ENCODE results near the gene HNRNPH3. TPM values are rescaled to one million over a fixed set of nuclear protein-coding genes. Genes with fewer than 3 reads are reported as not detected.
A peak's percentile ranks its signal among the peaks of the same experiment; 100 is the strongest.

The HNRNPH3 gene
- total RNA-seq, 4 donors from 2014 or later, result 23.5 to 82.1 (median 43.6) TPM

GRCh38 chr10:68333440-68334431 lies 1.9 kb downstream of the HNRNPH3 start:
- no peak for DNase-seq (ENCODE audit: low spot score in 2 of 2)
- TF ChIP-seq, protein P1, sequence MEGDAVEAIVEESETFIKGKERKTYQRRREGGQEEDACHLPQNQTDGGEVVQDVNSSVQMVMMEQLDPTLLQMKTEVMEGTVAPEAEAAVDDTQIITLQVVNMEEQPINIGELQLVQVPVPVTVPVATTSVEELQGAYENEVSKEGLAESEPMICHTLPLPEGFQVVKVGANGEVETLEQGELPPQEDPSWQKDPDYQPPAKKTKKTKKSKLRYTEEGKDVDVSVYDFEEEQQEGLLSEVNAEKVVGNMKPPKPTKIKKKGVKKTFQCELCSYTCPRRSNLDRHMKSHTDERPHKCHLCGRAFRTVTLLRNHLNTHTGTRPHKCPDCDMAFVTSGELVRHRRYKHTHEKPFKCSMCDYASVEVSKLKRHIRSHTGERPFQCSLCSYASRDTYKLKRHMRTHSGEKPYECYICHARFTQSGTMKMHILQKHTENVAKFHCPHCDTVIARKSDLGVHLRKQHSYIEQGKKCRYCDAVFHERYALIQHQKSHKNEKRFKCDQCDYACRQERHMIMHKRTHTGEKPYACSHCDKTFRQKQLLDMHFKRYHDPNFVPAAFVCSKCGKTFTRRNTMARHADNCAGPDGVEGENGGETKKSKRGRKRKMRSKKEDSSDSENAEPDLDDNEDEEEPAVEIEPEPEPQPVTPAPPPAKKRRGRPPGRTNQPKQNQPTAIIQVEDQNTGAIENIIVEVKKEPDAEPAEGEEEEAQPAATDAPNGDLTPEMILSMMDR (IDR thresholded peaks at IDR 0.05), result no peak
- no peak for TF ChIP-seq POLR2A (IDR thresholded peaks at IDR 0.05)
- 1% methylated on average over 10 of the region's 10 CpGs for WGBS, 2 donors
- peak overlapping the region; percentile 96 for H3K4me3 ChIP-seq (ENCODE audit: low read depth, poor library complexity, severe bottlenecking)
- intact Hi-C loops (cut with DNase I; ENCODE audit: low total_unique reads), result no loop called here

- 5% methylated on average over 8 of the region's 8 CpGs for WGBS, 2 donors
Measured at GRCh38 chr10:68334672-68335467, 3.0 kb downstream of the HNRNPH3 start.

GRCh38 chr10:68336754-68337351 lies 5.0 kb downstream of the HNRNPH3 start:
- WGBS, 2 donors, result 71 to 75% methylated on average over 7 of the region's 7 CpGs
- TF ChIP-seq POLR2A (IDR thresholded peaks at IDR 0.05), result no peak
- TF ChIP-seq, protein P1 (IDR thresholded peaks at IDR 0.05), result no peak
- intact Hi-C loops (cut with DNase I; ENCODE audit: low total_unique reads), result no loop called here
- DNase-seq (ENCODE audit: low spot score in 2 of 2), result no peak
- no peak overlapping the region for H3K4me3 ChIP-seq (ENCODE audit: low read depth, poor library complexity, severe bottlenecking)

More at GRCh38 chr10:68334672-68335467, 3.0 kb downstream of the HNRNPH3 start:
- no peak for DNase-seq (ENCODE audit: low spot score in 2 of 2)
- intact Hi-C loops (cut with DNase I; ENCODE audit: low total_unique reads), result no loop called here
- TF ChIP-seq POLR2A (IDR thresholded peaks at IDR 0.05), result no peak
- TF ChIP-seq, protein P1 (IDR thresholded peaks at IDR 0.05), result no peak
- no peak overlapping the region for H3K4me3 ChIP-seq (ENCODE audit: low read depth, poor library complexity, severe bottlenecking)

GRCh38 chr10:68340358-68341080 lies 8.7 kb downstream of the HNRNPH3 start:
- intact Hi-C loops (cut with DNase I; ENCODE audit: low total_unique reads), result no loop called here
- H3K4me3 ChIP-seq (ENCODE audit: low read depth, poor library complexity, severe bottlenecking), result no peak overlapping the region
- 93 to 97% methylated on average over 8 of the region's 8 CpGs for WGBS, 2 donors
- TF ChIP-seq, protein P1 (IDR thresholded peaks at IDR 0.05), result no peak
- no peak for TF ChIP-seq POLR2A (IDR thresholded peaks at IDR 0.05)
- no peak for DNase-seq (ENCODE audit: low spot score in 2 of 2)

GRCh38 chr10:68342909-68343516 lies 11.1 kb downstream of the HNRNPH3 start:
- no peak overlapping the region for H3K4me3 ChIP-seq (ENCODE audit: low read depth, poor library complexity, severe bottlenecking)
- DNase-seq (ENCODE audit: low spot score in 2 of 2), result no peak
- intact Hi-C loops (cut with DNase I; ENCODE audit: low total_unique reads), result no loop called here
- WGBS, 2 donors, result 88 to 91% methylated on average over 3 of the region's 3 CpGs
- TF ChIP-seq POLR2A (IDR thresholded peaks at IDR 0.05), result no peak
- TF ChIP-seq, protein P1 (IDR thresholded peaks at IDR 0.05), result no peak
